ENCODE results near the gene CNTN4. TPM values are rescaled to one million over a fixed set of nuclear protein-coding genes. Genes with fewer than 3 reads are reported as not detected.

CNTN4 gene
- polyA plus RNA-seq, 1 experiment, result not detected

- Histone ChIP-seq H3K36me3 (ENCODE audit: control insufficient read depth, insufficient read depth, low read length) (no peaks in the 10 kb centered on the region), H3K4me3 (ENCODE audit: low read depth, low read length) (no peak overlapping the region), H3K27me3 (ENCODE audit: control insufficient read depth, insufficient read depth, low read length) (no peaks in the 10 kb centered on the region)
- CTCF ChIA-PET, result no interaction called here
- TF ChIP-seq CTCF (IDR thresholded peaks at IDR 0.05; ENCODE audit: insufficient read depth, low read depth, low read length), result no peak
- no peak for DNase-seq (ENCODE audit: low read depth)
- POLR2A ChIA-PET, result no interaction called here
These were observed 212.4 kb downstream of the CNTN4 start for GRCh38 chr3:2311022-2311421.

GRCh38 chr3:2317521-2317920 lies 218.9 kb downstream of the CNTN4 start:
- Histone ChIP-seq H3K4me3 (ENCODE audit: low read depth, low read length) (no peak overlapping the region), H3K27me3 (ENCODE audit: control insufficient read depth, insufficient read depth, low read length) (no peaks in the 10 kb centered on the region), H3K36me3 (ENCODE audit: control insufficient read depth, insufficient read depth, low read length) (no peaks in the 10 kb centered on the region)
- TF ChIP-seq CTCF (IDR thresholded peaks at IDR 0.05; ENCODE audit: insufficient read depth, low read depth, low read length), result no peak
- no peak for DNase-seq (ENCODE audit: low read depth)
- CTCF ChIA-PET, result no interaction called here
- POLR2A ChIA-PET, result no interaction called here

DNA sequence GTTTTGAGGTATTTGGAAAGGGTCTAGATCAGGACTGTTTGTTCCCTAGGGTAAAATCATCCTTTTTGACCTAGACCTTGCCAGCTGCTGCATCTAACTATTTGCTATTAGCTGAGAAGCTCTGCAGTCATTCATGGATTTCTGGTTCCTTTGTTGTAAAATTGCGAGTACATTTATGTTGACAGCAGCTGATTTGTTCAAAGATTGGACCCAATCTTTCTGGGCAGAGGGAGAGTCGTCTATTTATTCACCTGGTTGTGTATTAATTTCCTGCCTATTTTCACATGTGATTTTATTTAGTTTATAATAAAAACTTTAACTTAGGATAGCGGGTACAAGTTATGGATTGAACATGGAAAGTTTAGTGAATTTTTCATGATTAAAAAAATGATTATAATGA lies 236.3 kb downstream of the CNTN4 start:
- Histone ChIP-seq H3K36me3 (ENCODE audit: control insufficient read depth, insufficient read depth, low read length) (no peaks in the 10 kb centered on the region), H3K27me3 (ENCODE audit: control insufficient read depth, insufficient read depth, low read length) (no peaks in the 10 kb centered on the region), H3K4me3 (ENCODE audit: low read depth, low read length) (no peak overlapping the region)
- ChIA-PET CTCF (interaction anchor here (0.5 kb wide), 1 partner anchor 1864 kb away, joined by 3 read pairs; no protein-coding TSS in a partner anchor), POLR2A (no interaction called here)
- no peak for TF ChIP-seq CTCF (IDR thresholded peaks at IDR 0.05; ENCODE audit: insufficient read depth, low read depth, low read length)
- no peak for DNase-seq (ENCODE audit: low read depth)

DNA sequence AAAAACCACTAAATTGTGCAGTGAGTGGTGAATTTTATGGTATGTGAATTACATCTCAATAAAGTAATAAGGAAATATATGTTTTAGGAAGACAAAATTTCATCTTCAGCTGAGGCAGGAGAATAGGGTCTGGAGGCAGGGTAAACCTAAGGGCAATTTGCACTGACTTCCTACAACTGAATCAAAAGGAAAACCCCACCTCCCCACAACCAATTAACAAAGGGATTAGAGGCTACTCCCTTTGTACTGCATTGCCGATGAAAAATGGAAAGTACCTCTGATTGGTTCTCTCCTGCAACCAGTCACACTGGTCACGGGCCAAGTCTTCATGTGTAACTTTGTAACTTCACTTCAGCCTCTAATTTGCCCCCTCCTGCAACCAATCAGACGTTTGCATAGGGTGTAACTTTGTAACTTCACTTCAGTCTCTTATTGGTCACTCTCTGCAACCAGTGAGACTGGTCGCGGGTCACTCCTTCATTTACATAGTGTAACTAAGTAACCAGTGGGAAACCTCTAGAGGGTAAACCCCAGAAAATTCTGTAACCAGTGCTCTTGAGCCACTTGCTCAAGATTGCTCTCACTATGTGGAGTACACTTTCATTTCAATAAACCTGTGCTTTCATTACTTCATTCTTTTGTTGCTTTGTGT lies 244.5 kb downstream of the CNTN4 start:
- ChIA-PET CTCF (no interaction called here), POLR2A (no interaction called here)
- DNase-seq (ENCODE audit: low read depth), result no peak
- Histone ChIP-seq H3K36me3 (ENCODE audit: control insufficient read depth, insufficient read depth, low read length) (no peaks in the 10 kb centered on the region), H3K27me3 (ENCODE audit: control insufficient read depth, insufficient read depth, low read length) (no peaks in the 10 kb centered on the region), H3K4me3 (ENCODE audit: low read depth, low read length) (no peak overlapping the region)
- TF ChIP-seq CTCF (IDR thresholded peaks at IDR 0.05; ENCODE audit: insufficient read depth, low read depth, low read length), result no peak

- H3K27me3 ChIP-seq (ENCODE audit: control insufficient read depth, insufficient read depth, low read length), result no peaks in the 10 kb centered on the region
- no peak overlapping the region for H3K4me3 ChIP-seq (ENCODE audit: low read depth, low read length)
- ChIA-PET CTCF (no interaction called here), POLR2A (no interaction called here)
- no peak for TF ChIP-seq CTCF (IDR thresholded peaks at IDR 0.05; ENCODE audit: insufficient read depth, low read depth, low read length)
- H3K36me3 ChIP-seq (ENCODE audit: control insufficient read depth, insufficient read depth, low read length), result no peaks in the 10 kb centered on the region
- no peak for DNase-seq (ENCODE audit: low read depth)
These were observed 253.6 kb downstream of the CNTN4 start for GRCh38 chr3:2352134-2352762.

All from BJ (cell line).